GM21737 (cell line): ENCODE data around the gene ZNF784.
A peak's percentile ranks its signal among the peaks of the same experiment; 100 is the strongest.
"Not testable (repeated sequence)": the region's sequence is repeated elsewhere in the genome, so short reads cannot be mapped to it uniquely, and the experiment has no call there.

Experiments used
- ATAC-seq: cut with Tn5 transposase; IDR thresholded peaks from one replicate; pipeline ENCODE4 v1.9.1; 2021; ENCODE audit warnings: mild to moderate bottlenecking, moderate library complexity; ENCODE audit not compliant: unreplicated experiment

Gene ZNF784

GRCh38 chr19:55590109-55590508 lies 34.3 kb downstream of the ZNF784 start:
- ATAC-seq = no peak

- ATAC-seq = no peak
These were observed 35.6 kb downstream of the ZNF784 start for GRCh38 chr19:55588738-55589137.

- ATAC-seq = peak; percentile 72
These were observed 37.2 kb downstream of the ZNF784 start for GRCh38 chr19:55586976-55587668.

- ATAC-seq = no peak
These were observed 38.6 kb downstream of the ZNF784 start for GRCh38 chr19:55585658-55586339.

- no peak for ATAC-seq
These were observed 39.5 kb downstream of the ZNF784 start for GRCh38 chr19:55584871-55585270.

- not testable (repeated sequence) for ATAC-seq
These were observed 40.5 kb downstream of the ZNF784 start for GRCh38 chr19:55583897-55584296.

- ATAC-seq = not testable (repeated sequence)
These were observed 42.1 kb downstream of the ZNF784 start for GRCh38 chr19:55582284-55582683.

- no peak for ATAC-seq
These were observed 42.5 kb downstream of the ZNF784 start for GRCh38 chr19:55581823-55582223.

GRCh38 chr19:55581145-55581822 lies 43.1 kb downstream of the ZNF784 start:
- ATAC-seq = no peak

GRCh38 chr19:55580628-55581144 lies 43.7 kb downstream of the ZNF784 start, which contains the start of gene ZNF579:
ZNF579 (minus strand) TSS chr19:55580848; CDS start chr19:55579639, 1,209 bp downstream.
- ATAC-seq = no peak

- no peak for ATAC-seq
These were observed 44.4 kb downstream of the ZNF784 start for GRCh38 chr19:55579766-55580621.

GRCh38 chr19:55578761-55579747 lies 45.3 kb downstream of the ZNF784 start:
- no peak for ATAC-seq

GRCh38 chr19:55578031-55578760 lies 46.2 kb downstream of the ZNF784 start:
- ATAC-seq = no peak

- ATAC-seq = no peak
These were observed 47.6 kb downstream of the ZNF784 start for GRCh38 chr19:55576746-55577145.

GRCh38 chr19:55573929-55574328 lies 50.4 kb downstream of the ZNF784 start:
- not testable (repeated sequence) for ATAC-seq
